ENCODE measurements around the gene PLN.

Gene PLN

DNA sequence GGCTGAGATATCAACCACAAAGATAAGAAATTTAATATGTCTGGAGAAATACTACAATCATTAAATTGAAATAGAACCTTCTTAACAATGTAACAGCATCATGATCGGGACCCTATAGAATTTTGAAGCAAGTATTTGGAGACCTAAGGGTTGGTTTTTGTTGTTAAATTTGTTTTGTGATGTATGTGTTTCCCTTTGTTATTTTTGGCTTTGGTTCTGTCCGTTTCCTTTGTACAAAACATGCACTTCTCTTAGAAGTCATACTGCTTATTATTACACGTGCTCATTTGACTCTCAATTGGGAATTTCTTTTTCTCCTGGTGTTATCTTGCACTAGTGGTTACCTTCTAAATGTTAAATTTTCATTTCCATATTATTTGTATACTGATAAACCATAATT, 4.0 kb upstream of the PLN start:
- Histone ChIP-seq H3K4me1 (no peaks in the 10 kb centered on the region), H3K4me3 (ENCODE audit: low read depth, low read length) (no peak overlapping the region), H3K9me3 (no peaks in the 10 kb centered on the region), H3K36me3 (no peaks in the 10 kb centered on the region), H3K27me3 (no peaks in the 10 kb centered on the region)
- no peak for DNase-seq
- TF ChIP-seq, protein P1, sequence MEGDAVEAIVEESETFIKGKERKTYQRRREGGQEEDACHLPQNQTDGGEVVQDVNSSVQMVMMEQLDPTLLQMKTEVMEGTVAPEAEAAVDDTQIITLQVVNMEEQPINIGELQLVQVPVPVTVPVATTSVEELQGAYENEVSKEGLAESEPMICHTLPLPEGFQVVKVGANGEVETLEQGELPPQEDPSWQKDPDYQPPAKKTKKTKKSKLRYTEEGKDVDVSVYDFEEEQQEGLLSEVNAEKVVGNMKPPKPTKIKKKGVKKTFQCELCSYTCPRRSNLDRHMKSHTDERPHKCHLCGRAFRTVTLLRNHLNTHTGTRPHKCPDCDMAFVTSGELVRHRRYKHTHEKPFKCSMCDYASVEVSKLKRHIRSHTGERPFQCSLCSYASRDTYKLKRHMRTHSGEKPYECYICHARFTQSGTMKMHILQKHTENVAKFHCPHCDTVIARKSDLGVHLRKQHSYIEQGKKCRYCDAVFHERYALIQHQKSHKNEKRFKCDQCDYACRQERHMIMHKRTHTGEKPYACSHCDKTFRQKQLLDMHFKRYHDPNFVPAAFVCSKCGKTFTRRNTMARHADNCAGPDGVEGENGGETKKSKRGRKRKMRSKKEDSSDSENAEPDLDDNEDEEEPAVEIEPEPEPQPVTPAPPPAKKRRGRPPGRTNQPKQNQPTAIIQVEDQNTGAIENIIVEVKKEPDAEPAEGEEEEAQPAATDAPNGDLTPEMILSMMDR (IDR thresholded peaks at IDR 0.05; ENCODE audit: low read depth, low read length): no peak

DNA sequence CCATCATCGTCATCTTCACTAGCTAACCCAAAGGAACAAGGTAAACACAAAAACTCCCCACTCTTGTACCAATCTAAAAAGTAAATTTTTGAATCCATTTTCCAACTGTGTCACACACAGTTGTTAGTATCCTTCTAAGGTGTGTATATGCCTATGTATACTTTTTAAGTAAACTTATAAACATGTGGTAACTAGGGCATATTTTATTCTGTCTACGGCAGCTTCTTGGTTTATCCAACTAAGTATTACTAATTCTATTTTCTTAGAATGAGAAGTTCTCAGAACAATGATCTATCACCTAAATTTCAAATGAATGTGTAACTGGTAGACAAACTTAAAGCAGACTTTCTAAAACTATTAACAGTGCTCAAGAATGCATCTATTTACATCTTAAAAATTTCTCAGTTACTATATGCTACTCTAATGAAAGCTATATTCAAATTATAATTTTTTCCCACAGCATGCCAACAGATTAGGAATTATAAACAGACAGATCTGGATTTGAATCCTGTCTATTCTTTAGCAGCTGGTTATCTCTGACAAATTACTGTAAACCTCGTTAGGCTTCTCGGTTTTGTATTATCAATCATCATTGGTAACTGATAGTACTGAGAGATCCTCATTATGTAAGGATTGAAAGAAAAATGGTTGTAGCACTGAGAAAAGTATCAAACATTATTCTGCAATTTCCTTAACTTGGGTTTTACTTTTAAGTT, 1.8 kb upstream of the PLN start:
- Histone ChIP-seq H3K4me1 (no peaks in the 10 kb centered on the region), H3K36me3 (no peaks in the 10 kb centered on the region), H3K4me3 (ENCODE audit: low read depth, low read length) (no peak overlapping the region), H3K9me3 (no peaks in the 10 kb centered on the region), H3K27me3 (no peaks in the 10 kb centered on the region)
- no peak for DNase-seq
- TF ChIP-seq, protein P1 (IDR thresholded peaks at IDR 0.05; ENCODE audit: low read depth, low read length): no peak

DNA sequence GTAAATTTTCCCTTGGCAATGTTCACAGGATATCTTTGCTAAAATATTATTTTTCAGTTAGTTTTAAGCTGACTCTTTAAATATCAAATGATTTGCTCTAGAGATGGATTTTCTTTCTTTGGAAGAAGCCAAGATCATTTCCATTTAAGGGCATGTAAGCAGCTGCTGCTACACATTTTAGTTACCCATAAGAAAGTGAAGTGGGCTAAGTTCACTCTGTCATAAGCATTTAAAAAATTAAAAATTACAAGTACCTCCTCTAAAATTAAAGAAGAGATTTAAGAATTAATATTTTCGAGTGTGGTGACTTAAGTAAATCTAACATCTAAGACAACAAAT, 1.2 kb upstream of the PLN start:
- DNase-seq: no peak
- Histone ChIP-seq H3K27me3 (no peaks in the 10 kb centered on the region), H3K4me3 (ENCODE audit: low read depth, low read length) (no peak overlapping the region), H3K9me3 (no peaks in the 10 kb centered on the region), H3K4me1 (no peaks in the 10 kb centered on the region), H3K36me3 (no peaks in the 10 kb centered on the region)
- TF ChIP-seq, protein P1 (IDR thresholded peaks at IDR 0.05; ENCODE audit: low read depth, low read length): no peak

DNA sequence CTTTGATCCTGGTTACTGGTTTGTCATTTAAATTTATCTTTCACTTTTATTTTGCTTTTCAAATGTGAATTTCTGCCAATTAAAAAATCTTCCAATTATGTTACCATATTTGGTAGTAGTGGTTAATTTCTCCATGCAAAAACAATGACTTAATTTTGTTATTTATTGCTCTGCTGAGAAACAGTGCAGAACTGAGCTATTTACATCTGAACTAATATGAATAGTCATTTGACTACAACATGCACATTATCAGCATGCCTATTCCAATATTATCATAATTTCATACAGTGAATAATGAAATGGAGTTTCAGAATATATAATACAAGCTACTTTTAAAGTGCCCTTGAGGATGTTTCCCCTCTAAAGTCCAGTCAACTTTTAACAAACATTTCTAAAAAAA, 517 bp downstream of the PLN start:
- no peaks in the 10 kb centered on the region for H3K36me3 ChIP-seq
- no peaks in the 10 kb centered on the region for H3K4me1 ChIP-seq
- H3K4me3 ChIP-seq (ENCODE audit: low read depth, low read length): no peak overlapping the region
- no peak for DNase-seq
- H3K9me3 ChIP-seq: no peaks in the 10 kb centered on the region
- TF ChIP-seq, protein P1 (IDR thresholded peaks at IDR 0.05; ENCODE audit: low read depth, low read length): no peak
- no peaks in the 10 kb centered on the region for H3K27me3 ChIP-seq

DNA sequence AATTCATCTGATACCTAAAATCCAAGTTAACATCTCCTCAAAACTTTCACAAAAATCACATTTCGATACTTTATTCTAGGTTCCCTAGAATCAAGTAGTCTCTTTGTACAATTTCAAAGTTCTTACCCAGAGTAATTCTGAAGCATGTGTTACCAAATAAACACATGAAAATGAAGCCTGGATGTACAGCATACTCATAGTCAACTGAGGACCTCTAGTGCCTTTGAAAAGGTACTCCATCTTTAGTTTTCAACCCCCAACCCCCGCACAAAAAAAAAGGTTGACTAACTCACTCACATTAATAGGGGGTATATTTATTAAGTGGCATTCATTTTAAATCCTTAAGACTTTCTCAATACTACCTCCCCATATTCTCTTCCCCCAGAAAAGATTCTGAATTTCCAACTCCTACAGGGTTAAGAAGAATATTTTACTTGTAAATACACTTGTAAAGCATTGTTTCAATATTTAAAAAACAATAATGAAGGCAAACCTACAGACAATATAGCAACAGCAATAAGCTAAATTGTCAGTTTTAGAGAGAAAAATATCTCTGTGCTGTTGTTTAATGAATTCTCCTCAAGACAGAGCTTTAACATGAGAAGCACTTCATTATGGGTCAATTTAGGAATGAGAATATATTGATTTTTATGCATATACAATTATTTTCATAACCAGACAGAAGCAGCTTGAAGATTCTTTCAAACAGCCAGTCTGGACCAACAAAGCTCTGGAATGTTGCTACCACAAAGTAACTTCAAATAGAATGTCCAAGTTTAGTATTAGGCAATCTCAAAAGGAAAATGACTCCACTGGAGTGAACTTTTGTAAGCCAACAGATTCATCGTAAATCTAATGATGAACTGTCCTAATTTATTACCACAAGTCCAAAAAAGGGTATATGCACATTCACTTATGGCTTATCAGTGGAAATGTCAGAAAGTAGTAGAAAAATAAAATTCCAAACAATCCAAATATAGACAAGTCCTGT, 3.3 kb downstream of the PLN start:
- no peaks in the 10 kb centered on the region for H3K27me3 ChIP-seq
- no peaks in the 10 kb centered on the region for H3K9me3 ChIP-seq
- no peak overlapping the region for H3K4me3 ChIP-seq (ENCODE audit: low read depth, low read length)
- DNase-seq: no peak
- H3K4me1 ChIP-seq: no peaks in the 10 kb centered on the region
- H3K36me3 ChIP-seq: no peaks in the 10 kb centered on the region
- TF ChIP-seq, protein P1 (IDR thresholded peaks at IDR 0.05; ENCODE audit: low read depth, low read length): peak; percentile 76

DNA sequence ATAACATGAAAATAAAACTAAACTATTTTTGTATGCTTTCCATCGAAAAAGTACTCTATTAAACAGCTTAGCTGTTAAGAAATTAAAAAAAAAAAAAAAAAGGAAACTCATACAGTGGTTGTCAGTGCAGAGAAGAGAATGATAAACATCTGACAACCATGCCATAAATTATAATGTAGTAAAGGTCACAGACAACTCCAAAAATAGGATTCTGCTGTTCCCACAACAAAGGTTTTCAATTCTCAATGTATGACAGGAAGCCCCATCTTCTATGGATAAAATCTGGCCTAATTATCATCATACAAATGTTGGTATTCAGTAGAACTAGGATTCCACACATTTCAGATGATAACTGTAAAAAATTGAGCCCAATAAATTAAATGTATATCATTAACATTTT, 5.0 kb downstream of the PLN start:
- no peaks in the 10 kb centered on the region for H3K4me1 ChIP-seq
- no peaks in the 10 kb centered on the region for H3K9me3 ChIP-seq
- no peaks in the 10 kb centered on the region for H3K27me3 ChIP-seq
- no peak overlapping the region for H3K4me3 ChIP-seq (ENCODE audit: low read depth, low read length)
- H3K36me3 ChIP-seq: no peaks in the 10 kb centered on the region
- TF ChIP-seq, protein P1 (IDR thresholded peaks at IDR 0.05; ENCODE audit: low read depth, low read length): no peak
- no peak for DNase-seq
